Smooth muscle cell of the brain vasculature (primary cell): Measurements from ENCODE around the gene SLC39A7.

Source experiments
- DNase-seq: peaks from one replicate; pipeline ENCODE4 v3.0.0-alpha.2; 2012; ENCODE audit warnings: low read depth, low spot score

Gene SLC39A7

DNA sequence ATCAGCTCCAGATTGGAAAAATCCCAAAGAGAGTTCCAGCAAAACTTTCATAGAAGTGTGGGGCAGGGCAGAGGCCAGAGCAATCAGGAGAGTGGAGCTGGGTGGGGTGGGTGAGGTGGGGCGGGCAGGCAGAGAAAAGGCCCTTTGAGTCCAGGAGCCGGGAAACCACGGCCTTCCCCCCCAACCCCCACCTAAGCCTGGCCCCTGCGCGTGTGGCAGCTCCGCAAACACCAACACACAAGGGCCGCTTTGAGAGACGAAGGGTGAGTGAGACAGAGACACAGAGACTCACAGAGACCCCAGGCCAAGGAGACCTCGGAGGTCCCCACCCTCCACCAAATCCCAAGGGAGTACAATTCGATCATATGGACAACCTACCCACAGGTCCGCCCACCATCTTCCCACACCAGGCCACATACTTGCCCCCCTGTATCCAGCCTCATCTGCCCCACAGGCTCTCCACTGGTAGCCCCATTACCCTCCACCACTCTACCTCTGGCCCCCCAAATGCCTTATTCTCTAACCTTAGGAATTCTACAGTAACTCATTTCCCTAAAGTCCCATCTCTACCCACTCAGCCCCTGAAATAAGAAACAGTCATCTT is 10.1 kb upstream of the SLC39A7 start:
- no peak for DNase-seq

DNA sequence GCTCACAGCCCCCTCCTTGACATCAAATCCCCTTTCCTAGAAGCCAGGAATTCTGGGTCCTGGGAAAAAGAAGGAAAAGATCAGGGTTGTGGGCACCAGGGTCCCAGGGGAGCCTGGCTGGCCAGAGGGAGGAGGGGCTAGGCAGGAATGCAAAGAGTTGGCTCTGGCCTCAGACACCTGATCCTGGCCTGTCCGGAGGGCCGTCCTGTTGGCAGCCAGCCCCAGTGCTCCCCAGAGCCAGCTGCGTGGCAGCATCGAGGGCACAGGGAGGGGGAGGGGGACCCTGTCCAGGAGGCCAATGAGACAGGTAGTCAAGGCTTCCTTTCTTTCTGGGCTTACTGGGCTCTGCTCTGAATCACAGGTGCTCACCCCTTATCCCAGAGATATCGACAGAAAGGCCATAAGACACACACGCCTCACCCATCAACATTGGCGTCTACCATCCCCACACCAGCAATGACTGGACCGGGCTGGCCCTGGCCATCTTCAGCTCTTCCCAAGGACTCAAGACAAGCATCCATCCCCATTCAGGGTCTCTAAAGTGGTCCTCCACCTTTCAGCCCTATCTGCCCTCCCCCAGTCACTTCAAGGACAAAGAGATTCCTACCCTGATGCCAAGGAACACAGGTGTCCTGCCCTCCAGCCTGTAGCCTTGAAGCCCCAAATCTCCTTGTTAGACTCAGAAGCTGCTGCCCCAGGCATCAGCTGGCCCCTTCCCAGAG is 9.1 kb upstream of the SLC39A7 start:
- no peak for DNase-seq

DNA sequence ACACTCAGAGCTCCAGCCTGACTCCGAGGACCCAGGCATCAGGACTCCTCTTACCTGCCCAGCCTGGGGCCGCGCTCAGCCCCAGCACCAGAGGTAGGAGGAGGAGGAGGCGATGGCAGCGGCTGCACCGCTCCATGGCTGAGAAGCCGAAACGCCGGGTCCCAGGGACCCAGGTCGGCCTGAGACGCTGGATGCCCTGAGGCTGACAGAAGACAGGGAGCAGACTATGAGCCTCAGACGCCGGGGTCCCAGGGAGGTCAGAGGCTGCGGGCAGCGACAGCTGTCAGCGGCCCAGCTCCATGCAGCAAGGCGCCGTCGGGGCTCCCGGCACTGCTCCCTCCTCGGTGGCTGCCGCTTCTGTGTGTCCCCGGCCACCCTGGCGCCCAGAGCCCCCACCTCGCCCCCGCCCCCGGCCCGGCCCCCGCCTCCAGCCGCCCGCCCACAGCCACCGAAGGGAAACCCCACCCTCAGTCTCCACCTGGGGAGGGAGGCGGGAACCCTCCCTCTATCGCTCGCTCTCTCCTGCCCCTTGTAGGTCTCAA is 8.5 kb upstream of the SLC39A7 start, which contains the start of gene COL11A2:
COL11A2 (minus strand) TSS at position 363 of the 542 bp plus-strand sequence; CDS start at position 136, 227 bp downstream.
- DNase-seq, result no peak

DNA sequence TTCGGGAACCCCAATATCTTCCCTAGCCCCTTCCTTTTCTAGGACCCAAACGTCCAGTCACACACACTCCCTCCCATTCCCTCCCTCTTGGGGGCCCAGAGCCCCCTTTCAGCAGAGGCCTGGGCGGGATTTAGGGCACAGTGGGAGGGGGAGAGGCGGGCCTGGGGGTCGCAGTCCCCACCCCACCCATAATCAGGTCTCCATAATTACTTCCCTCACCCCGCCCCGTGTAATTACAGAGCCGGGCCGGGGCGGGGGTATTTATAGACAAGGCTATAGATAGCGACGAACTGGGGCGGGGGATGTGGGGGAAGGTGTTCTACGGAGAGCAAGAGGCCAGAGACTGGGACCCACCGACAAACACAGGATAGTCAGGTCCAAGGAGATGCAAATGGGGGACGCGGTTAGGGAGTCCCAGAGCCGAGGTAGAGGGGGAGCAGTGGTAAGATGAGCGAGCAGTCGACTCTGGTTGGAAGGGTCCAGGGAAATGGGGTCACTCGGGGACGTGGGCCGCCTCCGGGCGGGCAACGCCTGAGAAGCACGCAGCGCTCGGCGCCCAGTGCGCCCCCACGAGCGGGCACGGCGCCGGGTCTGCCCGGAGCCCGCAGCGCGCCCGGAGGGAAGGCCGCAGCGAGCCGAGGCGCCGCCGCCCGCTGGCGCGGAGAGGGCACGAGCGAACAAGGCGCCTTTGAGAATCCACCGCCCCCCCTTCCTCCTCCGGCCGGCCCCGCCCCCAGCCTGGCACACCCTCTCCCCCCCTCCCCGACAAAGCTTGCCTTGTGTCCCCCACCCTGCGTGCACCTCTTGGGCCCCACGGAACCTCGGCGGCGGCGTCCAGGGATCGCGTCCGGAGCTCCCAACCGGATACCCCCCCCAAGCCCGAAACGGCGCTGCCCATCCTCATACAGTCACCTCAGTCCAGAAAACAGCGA is 7.7 kb upstream of the SLC39A7 start:
- no peak for DNase-seq

DNA sequence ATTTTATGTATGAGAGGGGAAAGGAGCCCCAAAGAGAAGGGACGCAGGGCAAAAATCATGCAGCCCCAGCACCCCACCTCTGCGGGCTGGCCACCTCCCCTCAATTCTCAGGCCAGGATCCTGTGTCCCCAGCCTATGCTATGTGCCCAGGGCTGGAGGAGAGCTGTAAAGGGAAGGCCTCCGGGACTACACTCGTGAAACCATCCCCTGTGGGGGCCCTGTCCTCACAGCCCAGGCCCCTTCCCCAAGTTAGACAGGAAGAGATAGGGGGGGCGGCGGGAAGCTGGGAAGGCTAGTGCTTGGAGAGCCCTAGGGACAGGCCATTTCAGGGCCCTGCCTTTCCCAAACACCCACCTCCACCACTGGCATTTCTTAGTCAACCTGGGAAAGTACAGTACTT is 7.0 kb upstream of the SLC39A7 start:
- no peak for DNase-seq

DNA sequence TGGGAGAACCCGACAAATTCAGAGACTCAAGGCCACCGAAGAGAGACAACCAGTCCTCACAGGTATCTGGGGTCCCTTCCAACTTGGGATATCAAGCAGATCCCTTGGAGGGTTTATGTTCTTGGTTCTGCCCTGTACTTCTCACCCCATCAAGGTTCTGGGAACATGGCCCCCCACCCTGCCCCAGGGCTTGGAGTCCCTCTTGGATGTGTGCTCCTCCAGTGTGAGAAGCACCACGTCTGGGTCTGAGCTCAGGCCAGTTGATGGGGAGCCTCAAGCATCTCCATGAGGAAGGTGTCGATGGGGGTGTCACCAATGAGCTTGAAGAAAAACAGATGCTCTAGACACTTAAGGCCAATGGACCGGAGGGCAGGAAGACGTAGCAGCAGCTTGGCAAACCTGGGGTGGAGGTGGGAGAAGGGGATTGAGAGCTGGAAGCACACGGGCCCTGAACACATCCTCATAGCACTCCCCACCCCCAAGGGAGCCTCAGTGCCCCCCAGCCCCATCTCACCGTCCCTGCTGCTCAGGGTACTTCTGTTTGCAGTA is 6.2 kb upstream of the SLC39A7 start:
- DNase-seq, result no peak

DNA sequence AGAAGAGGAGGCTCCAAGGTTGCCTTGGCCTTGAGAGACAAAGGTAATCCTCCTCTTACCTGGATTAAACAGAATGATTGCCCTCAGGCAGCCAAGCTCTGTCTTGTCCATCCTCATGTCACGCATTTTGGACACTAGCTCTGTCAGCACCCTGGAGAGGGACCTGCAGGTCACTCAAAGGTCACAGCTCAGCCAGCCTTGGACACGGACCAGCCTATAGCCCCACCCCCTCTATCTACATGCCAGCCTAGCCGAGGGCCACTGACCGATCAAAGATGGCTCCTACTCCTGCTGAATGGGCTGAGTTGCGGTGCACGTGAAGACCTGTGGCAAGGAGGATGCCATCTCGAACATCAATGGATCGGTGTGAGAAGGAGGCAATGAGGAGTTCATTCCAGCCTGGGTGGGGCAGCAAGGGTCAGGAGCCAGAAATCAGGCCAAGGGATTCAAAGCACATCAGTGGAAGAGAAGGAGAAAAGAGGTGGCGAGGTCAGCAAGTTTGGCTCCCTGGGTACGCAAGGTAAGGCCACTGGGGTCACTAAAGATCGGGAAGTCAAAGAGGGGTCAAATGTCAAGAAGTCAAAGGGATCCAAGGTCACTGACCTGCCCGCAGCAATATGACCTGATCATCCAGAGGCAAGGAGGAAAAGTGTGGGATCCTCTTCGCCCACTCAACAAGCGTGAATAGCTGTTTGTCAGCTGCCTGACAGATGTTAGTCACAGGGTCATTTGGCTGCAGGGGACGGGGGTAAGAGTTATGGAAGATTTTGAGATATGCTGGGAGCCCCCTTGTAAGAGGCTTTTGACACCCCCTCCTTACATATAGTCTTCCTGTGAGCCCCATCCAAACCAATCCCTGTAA is 5.1 kb upstream of the SLC39A7 start:
- no peak for DNase-seq

DNA sequence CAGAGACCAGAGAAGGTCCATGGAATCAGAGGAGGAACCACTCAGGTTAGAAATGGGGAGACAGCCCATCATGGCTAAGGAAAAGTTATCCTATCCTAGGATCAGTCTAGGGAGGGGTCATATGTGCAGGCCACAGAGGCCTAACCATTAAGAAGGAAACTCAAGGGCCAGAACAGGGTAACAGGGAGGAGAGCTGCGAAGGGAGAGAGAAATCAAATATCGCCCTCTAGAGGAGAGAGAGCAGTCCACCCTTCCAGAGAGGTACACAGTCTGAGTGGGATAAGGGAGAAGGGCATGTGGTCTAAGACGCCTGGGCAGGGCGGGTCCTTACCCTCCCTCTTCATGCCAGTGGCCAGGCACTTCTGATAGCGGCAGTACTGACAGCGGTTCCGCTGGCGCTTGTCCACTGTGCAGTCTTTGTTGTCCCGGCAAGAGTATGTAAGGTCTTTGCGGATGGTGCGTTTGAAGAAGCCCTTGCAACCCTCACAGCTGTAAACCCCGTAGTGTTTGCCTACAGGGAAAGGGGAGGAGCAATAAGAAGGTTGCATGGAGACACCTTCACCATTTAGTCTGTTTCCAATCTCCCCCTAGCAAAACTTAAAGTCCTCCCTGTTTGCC is 3.1 kb upstream of the SLC39A7 start:
- no peak for DNase-seq

DNA sequence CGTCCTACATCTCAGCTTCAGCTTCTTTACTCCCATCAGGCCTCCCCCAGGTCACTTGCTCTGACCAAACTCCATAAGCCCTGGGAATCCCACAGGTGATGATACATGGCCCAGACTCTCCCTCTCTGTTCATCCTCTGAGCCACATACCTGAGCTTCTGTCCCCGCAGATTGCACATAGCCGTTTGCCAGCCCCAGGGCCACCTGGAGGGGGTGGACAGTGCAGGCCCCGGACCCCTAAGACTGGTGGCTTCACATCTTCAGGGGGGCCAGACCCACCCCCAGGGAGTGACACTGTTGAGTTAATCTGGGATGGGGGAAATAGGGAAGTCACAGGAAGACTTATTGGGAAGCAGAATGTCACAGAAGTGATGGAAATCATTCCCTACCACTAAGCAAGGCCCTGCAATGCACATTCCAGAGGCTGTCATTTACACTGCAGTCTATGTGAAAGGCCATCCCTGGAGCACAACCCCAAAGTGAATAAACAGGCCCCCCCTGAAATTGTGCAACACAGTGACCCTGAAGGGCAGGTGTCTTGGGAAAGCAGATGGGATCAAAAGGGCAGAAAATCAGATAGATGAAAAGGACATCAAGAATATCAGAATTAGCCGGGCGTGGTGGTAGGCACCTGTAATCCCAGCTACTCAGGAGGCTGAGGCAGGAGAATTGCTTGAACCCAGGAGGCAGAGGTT is 2.4 kb upstream of the SLC39A7 start:
- DNase-seq, result no peak

DNA sequence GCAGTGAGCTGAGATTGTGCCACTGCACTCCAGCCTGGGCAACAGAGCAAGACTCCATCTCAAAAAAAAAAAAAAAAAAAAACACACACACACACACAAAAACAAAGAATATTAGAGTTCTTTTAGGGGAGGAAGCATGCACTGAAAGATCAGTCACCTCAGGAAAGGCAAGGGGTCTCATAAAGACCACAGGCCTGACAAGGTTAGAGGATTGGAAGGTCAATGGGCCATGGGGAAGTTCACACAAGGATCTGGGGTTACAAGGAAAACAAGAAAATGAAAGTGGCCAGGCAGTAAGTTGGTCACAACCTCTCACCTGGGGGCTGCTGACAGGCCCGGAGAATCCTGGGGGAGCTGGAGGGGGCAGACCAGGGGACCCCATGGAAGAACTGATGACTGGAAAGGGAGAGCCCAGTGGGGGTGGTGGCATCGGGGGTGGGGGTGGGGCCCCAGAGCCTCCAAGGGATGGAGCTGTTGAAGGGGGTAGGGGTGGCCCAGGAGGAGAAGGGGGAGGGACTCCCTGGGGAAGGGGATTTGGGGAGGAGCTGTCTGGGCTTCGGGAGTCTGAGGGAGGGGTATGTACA is 1.7 kb upstream of the SLC39A7 start:
- DNase-seq, result no peak

DNA sequence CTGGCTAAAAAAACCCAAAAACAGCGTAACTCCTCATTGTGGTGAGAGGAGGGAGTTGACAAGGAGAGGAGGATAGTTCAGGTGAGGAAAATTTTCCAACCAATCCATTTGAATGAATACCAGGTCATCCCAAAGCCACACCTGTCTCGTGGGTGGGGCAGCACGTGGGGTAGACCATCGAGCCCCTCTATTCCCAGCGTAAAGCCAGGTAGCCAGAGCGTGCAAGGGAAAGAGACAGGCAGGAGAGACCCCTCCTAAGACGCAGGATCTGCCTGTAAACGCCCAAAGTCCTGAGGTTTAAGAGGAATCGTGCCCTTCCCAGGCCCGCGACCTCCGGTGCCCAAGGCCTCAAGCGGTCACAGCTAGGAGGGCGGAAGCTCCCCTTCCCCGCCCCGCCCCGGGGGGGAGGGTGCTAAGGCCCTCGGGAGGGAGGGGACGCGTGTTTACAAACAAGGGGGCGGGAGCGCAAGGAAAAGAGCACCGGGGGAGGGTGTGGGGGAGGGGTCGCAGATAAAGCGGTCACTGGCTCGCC is 914 bp upstream of the SLC39A7 start:
- no peak for DNase-seq

DNA sequence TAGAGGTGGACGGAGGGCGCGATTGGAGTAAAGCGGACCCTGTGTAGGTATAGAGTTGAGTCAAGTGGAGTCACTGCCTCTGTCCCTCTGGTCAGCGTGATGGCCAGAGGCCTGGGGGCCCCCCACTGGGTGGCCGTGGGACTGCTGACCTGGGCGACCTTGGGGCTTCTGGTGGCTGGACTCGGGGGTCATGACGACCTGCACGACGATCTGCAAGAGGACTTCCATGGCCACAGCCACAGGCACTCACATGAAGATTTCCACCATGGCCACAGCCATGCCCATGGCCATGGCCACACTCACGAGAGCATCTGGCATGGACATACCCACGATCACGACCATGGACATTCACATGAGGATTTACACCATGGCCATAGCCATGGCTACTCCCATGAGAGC is 479 bp downstream of the SLC39A7 start:
- DNase-seq, result no peak

DNA sequence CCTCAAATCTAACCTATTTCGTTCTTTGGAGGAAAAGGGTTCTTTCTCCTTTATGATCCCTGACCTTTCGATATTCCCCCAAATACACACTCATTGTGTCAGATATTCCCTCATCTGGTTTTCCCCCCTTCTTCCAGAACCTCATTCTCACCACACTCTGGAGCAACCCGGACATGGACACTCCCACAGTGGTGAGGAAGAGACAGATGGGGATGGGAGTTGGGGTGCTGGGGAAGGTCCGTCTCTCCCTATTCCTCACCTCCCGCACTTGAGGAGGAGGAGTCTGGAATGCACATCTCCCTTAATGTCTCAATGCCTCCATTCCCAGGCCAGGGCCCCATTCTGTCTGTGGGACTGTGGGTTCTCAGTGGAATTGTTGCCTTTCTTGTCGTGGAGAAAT is 1.3 kb downstream of the SLC39A7 start:
- DNase-seq, result no peak

DNA sequence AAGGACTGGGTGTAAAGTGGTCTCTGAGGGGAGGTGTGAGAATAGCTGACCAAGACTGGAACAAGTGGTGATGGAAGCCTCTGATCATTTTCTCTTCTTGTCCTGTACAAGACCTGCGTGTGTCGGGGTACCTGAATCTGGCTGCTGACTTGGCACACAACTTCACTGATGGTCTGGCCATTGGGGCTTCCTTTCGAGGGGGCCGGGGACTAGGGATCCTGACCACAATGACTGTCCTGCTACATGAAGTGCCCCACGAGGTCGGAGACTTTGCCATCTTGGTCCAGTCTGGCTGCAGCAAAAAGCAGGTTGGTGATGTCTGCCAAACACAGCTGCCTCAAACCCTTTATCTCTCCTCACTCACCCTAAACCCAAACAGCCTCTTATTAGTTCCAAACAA is 2.1 kb downstream of the SLC39A7 start:
- DNase-seq, result no peak

DNA sequence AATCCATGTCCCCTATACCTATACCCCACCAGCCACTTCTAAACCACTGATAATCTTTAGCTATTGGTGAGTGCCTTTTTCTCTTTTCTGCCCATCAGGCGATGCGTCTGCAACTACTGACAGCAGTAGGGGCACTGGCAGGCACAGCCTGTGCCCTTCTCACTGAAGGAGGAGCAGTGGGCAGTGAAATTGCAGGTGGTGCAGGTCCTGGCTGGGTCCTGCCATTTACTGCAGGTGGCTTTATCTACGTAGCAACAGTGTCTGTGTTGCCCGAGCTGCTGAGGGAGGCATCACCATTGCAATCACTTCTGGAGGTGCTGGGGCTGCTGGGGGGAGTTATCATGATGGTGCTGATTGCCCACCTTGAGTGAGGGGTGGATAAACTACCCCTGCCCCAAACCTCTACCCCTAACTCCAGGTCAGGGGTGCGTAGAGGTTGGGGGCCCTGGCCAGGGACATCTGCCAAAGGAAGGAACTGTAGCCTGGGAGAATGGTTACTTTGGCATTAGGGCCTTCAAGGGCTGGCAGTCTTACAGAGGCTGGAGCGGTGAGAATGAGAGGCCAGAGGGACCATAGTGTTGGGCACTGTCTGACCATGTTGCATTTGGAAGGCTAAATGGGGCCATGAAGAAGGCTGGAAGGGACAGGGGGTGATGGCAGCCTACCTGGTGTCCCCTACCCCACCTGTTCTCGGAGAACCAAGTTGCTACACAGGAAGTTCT is 2.9 kb downstream of the SLC39A7 start:
- DNase-seq, result no peak

DNA sequence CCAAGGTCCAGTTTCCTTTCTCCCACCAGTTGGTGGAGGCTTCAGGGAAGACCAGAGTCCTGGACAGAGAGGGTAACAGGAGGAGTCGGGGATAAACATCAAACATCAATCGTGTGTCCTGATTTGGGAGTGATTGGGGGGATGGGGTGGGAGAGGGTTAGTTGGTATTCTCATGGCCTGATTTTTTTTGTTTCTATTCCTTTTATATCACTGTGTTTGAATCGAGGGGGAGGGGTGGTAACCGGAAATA is 3.4 kb downstream of the SLC39A7 start:
- no peak for DNase-seq

DNA sequence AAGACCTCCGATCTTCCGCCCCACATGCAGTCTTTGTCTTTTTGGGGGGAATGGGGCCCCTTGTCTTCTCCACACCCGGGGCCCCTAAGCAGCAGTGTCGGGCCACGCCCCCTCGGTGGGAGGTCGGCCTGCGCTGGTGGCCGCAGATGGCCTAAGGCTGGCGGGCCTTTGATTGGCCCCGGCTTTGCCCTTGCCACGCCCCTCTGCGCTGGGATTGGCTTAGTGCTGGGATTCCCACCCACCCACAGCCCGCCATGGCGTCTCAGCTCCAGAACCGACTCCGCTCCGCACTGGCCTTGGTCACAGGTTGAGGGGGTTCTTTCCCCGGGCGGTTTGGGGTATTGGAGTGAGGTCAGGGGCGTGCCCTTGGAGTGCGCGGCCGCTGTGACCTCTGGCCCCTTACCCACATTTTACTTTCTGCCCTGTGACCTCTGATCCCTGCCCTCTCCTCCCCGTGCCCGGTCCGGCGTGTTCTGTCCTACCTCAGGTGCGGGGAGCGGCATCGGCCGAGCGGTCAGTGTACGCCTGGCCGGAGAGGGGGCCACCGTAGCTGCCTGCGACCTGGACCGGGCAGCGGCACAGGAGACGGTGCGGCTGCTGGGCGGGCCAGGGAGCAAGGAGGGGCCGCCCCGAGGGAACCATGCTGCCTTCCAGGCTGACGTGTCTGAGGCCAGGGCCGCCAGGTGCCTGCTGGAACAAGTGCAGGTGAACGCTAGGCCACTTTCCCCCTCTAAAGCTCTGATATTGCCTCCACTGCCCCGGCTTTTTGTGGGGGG is 3.9 kb downstream of the SLC39A7 start, which contains the start of gene HSD17B8:
HSD17B8 (plus strand) TSS at position 241 of the 776 bp plus-strand sequence; CDS start at position 255, 14 bp downstream.
- DNase-seq, result peak; percentile 77
